WTC11 (cell line): ENCODE data around the gene SEC22A.

ENCODE experiments used
- EMX1 ChIP-seq: fragments of 250-450 bp; sonication (Bioruptor Pico); IDR thresholded peaks from 2 replicates; pipeline ENCODE4 v1.8.0; 2021; ENCODE audit warnings: mild to moderate bottlenecking
- NFYB ChIP-seq: sonication (generic); formaldehyde crosslinking; conservative IDR thresholded peaks from 2 replicates; pipeline ENCODE4 v1.8.0; 2022; ENCODE audit warnings: low read depth, missing genetic modification reagents
- NR2C2 ChIP-seq: sonication (generic); formaldehyde crosslinking; IDR thresholded peaks from 2 replicates; pipeline ENCODE4 v1.8.0; 2022; ENCODE audit warnings: mild to moderate bottlenecking, missing genetic modification reagents

DNA sequence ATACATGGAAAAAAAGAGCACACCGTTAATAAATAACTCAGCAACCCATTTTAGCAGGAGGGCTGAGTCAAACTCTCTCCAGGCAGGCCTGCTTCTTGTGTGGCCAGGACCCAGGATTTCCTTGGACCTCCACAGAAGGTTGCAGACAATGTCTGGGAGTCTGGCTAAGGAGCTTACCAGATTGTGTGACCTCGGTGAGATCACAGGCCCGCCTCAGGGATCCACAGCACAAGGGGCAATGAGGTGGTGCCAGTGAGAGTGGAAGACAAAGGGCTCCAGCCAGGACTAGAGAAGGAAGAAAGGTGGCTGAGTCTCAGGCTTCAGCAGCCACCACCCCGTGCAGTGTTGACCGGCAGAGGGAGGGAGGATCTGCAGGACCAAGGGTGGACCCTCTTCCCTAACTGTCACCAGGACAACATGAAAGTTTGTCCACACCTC is 32.2 kb upstream of the SEC22A start:
- TF ChIP-seq NFYB (CRISPR knock-in tag) (no peak), EMX1 (CRISPR knock-in tag) (no peak), NR2C2 (CRISPR knock-in tag) (no peak)
